ENCODE measurements around the gene ANKS1B. TPM values are rescaled to one million over a fixed set of nuclear protein-coding genes. Genes with fewer than 3 reads are reported as not detected.

Gene ANKS1B
- total and polyA plus RNA-seq, 2 of the 4 experiments (the other 2 are of a cell fraction) = 0.17 to 0.18 TPM

DNA sequence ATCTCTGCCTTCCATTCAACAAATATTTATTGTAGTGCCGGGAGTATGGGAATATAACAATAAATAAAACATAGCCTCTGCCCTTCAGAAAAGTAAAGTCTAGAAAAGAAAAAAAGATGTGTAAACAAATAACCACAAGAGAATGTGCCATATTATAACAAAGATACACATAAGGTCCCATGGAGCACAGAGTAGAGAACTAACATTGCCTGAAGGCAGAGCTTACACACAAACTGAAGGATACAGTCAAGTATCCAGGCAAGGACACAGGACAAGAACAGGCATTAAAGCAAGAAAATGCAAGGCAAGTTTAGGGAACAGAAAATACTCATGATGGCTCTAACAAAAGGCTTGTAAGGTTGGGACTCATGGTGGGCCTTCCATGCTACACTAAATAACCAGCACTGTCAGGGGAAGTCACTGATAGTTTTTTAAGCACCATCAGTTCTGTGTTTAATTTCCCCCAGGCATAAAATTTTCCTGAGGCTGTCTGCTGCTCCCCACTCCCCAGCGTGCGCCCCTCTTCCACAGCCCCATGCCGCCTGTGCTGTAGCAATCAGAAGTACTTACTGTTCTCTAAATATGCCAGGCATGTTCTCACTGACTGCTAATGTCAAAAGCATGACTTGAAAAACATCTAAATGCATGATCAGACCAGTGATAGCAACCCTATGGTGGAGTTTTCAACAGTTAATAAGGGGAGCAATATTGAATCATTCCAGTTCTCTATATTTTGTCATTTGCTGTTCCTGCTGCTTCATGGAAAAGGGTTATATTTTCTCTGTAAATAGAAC is 77.8 kb downstream of the ANKS1B start (continued):
- no peak for TF ChIP-seq MAZ (IDR thresholded peaks at IDR 0.05; ENCODE audit: borderline replicate concordance, low read depth, low read length)

DNA sequence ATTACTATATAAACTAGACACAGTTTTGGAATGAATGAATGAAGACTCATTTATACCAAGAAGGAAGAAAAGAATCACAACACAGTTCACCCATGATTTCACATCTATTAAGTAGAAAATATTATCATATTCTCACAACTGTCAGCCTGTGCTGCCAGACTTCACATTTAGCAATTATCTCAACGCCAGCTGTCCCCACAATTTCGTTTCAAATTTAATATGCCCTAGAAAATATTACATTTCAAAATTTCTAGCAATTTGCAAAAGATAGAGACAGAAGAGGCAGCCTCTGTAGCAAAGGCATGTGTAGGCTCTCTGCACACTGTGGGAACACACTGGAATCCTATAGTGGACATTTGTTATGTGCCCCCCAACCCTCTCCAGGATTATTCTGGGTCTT is 83.6 kb downstream of the ANKS1B start:
- WGBS, 2 experiments (ENCODE audit: extremely low coverage in 2 of 2, insufficient read length in 1 of 2) = no CpG with 5 or more reads among the region's 2 CpGs
- dilution Hi-C loops (cut with HindIII; ENCODE audit: low sequenced_read_pairs, unreplicated experiment) = no loop called here
- Histone ChIP-seq H4K91ac (ENCODE audit: insufficient read depth, low read depth, low read length) (no peak overlapping the region), H3K79me1 (ENCODE audit: low read depth in 1 of 2, low read length in 2 of 2) (no peaks in the 10 kb centered on the region), H2AFZ (replicated peaks; ENCODE audit: low read length, poor library complexity) (no peak overlapping the region), H3K27ac (ENCODE audit: insufficient read depth, low read length) (no peak overlapping the region), H3K9me3 (ENCODE audit: control insufficient read depth, insufficient read depth, low read length) (no peaks in the 10 kb centered on the region), H3K56ac (ENCODE audit: extremely low read depth, insufficient read depth, low read length) (no peak overlapping the region), H3K14ac (replicated peaks; ENCODE audit: low read depth, low read length) (no peak overlapping the region), H2AK9ac (replicated peaks; ENCODE audit: low read depth, low read length, poor library complexity) (no peak overlapping the region), H3K9me1 (ENCODE audit: insufficient read depth, low read length) (no peaks in the 10 kb centered on the region), H3K4ac (ENCODE audit: low read depth, low read length) (no peak overlapping the region), H3K27me3 (ENCODE audit: control insufficient read depth, insufficient read depth, low read length) (no peaks in the 10 kb centered on the region), H3K4me3 (ENCODE audit: insufficient read depth, low read depth, low read length) (no peak overlapping the region), H4K5ac (ENCODE audit: low read depth, low read length) (no peak overlapping the region), H2BK120ac (ENCODE audit: low read depth, low read length) (no peak overlapping the region), H3K4me1 (ENCODE audit: control insufficient read depth, insufficient read depth, low read length) (no peaks in the 10 kb centered on the region), H3K36me3 (ENCODE audit: control insufficient read depth, insufficient read depth, low read length) (no peaks in the 10 kb centered on the region), H2BK15ac (ENCODE audit: low read depth, low read length) (no peak overlapping the region), H2AK5ac (ENCODE audit: low read depth, low read length) (no peak overlapping the region), H2BK5ac (ENCODE audit: low read depth, low read length, poor library complexity, severe bottlenecking) (no peak overlapping the region), H2BK20ac (ENCODE audit: low read depth, low read length) (no peak overlapping the region), H4K8ac (ENCODE audit: low read depth in 2 of 2, low read length in 2 of 2) (no peak overlapping the region), H3K4me2 (ENCODE audit: low read depth, low read length) (no peak overlapping the region), H3K23ac (ENCODE audit: low read depth, low read length) (no peak overlapping the region), H3K9ac (ENCODE audit: low read depth, low read length) (no peak overlapping the region), H4K20me1 (ENCODE audit: insufficient read depth, low read length) (no peaks in the 10 kb centered on the region), H3K18ac (ENCODE audit: low read depth, low read length) (no peak overlapping the region)
- DNase-seq (no peak), ATAC-seq (ENCODE audit: low read depth) (no peak)
- ChIA-PET CTCF (no interaction called here), POLR2A (ENCODE audit: unreplicated experiment) (no interaction called here)
- intact Hi-C loops (cut with micrococcal nuclease) = no loop called here
- TF ChIP-seq RCOR1 (IDR thresholded peaks at IDR 0.05; ENCODE audit: insufficient replicate concordance, low read length) (no peak), FOS (IDR thresholded peaks at IDR 0.05; ENCODE audit: low read depth, low read length) (no peak), MAFK (IDR thresholded peaks at IDR 0.05; ENCODE audit: low read depth, low read length) (no peak), MAZ (IDR thresholded peaks at IDR 0.05; ENCODE audit: borderline replicate concordance, low read depth, low read length) (no peak), RAD21 (IDR thresholded peaks at IDR 0.05; ENCODE audit: low read length) (no peak), MXI1 (IDR thresholded peaks at IDR 0.05; ENCODE audit: borderline replicate concordance, low read depth, low read length) (no peak)
- in situ Hi-C loops (cut with MboI; ENCODE audit: low sequenced_read_pairs) = no loop called here
- BruUV-seq (replicated peaks) = no TSS peak

Measured in IMR-90 (cell line).